H1 (cell line): ENCODE data around the gene NABP2. TPM values are rescaled to one million over a fixed set of nuclear protein-coding genes. Genes with fewer than 3 reads are reported as not detected.

Experiments
- CTCF ChIA-PET: fragments of 300-600 bp; sonication (Branson Sonifier 250); formaldehyde crosslinking; loops from one replicate; lab custom pipeline; 2021; ENCODE audit not compliant: partially characterized antibody; lab: Charles Lee
- POLR2A ChIA-PET: fragments of 300-600 bp; sonication (Branson Sonifier 250); formaldehyde crosslinking; loops from one replicate; lab custom pipeline; 2021; ENCODE audit warnings: inconsistent platforms; ENCODE audit not compliant: partially characterized antibody; lab: Charles Lee
- DNase-seq, 2 experiments: peaks; one replicate each; pipeline versions ENCODE4 v3.0.0 to v3.0.0-alpha.2; 2010 to 2022; ENCODE audit warnings: low spot score in 2 of 2, low read depth in 1 of 2, mixed read lengths in 1 of 2
- FAIRE-seq: peaks from 2 replicates; lab custom pipeline; 2011; peaks lifted over from hg19 to GRCh38; lab: Jason Lieb, UNC
- H2AFZ ChIP-seq: 2 replicates; pipeline ENCODE4 v1.8.1; 2012; ENCODE audit warnings: low read length, inconsistent platforms
- H2AK5ac ChIP-seq: 2 replicates; pipeline ENCODE4 v1.6.1; 2013; ENCODE audit warnings: low read depth, low read length
- H2BK120ac ChIP-seq: replicated peaks from 2 replicates; pipeline ENCODE3; 2013; ENCODE audit warnings: low read depth, low read length, inconsistent platforms
- H2BK12ac ChIP-seq: 2 replicates; pipeline ENCODE4 v1.6.1; 2013; ENCODE audit warnings: low read depth, low read length
- H2BK15ac ChIP-seq: 2 replicates; pipeline ENCODE4 v1.6.1; 2013; ENCODE audit warnings: low read length
- H2BK20ac ChIP-seq: 2 replicates; pipeline ENCODE4 v1.6.1; 2013; ENCODE audit warnings: low read length
- H2BK5ac ChIP-seq: 2 replicates; pipeline ENCODE4 v1.6.1; 2013; ENCODE audit warnings: low read depth, low read length
- H3K14ac ChIP-seq: 2 replicates; pipeline ENCODE4 v1.6.1; 2013; ENCODE audit warnings: inconsistent platforms; ENCODE audit not compliant: insufficient read length
- H3K18ac ChIP-seq: 2 replicates; pipeline ENCODE4 v1.6.1; 2013; ENCODE audit warnings: low read length; ENCODE audit errors: extremely low read depth
- H3K23ac ChIP-seq: 2 replicates; pipeline ENCODE4 v1.6.1; 2013; ENCODE audit warnings: inconsistent platforms; ENCODE audit not compliant: insufficient read length
- H3K23me2 ChIP-seq: 2 replicates; pipeline ENCODE4 v1.6.1; 2013; ENCODE audit warnings: low read depth, low read length
- H3K27ac ChIP-seq: 2 replicates; pipeline ENCODE4 v1.6.1; 2011; ENCODE audit warnings: low read depth, low read length, inconsistent platforms
- H3K27me3 ChIP-seq, 4 experiments: replicated peaks in 1 of 4; 1 replicate in 1 of 4; 2 replicates in 3 of 4; pipeline versions ENCODE4 v1.6.1 to v1.8.1; 2011 to 2013; ENCODE audit warnings: low read length in 3 of 4, mild to moderate bottlenecking in 3 of 4, inconsistent platforms in 2 of 4, mixed read lengths in 2 of 4, moderate library complexity in 1 of 4; ENCODE audit not compliant: control insufficient read depth in 3 of 4, insufficient read depth in 3 of 4; ENCODE audit errors: extremely low read depth in 1 of 4
- H3K36me3 ChIP-seq, 4 experiments: 2 replicates each; pipeline versions ENCODE4 v1.6.1 to v1.8.1; 2011 to 2013; ENCODE audit warnings: mild to moderate bottlenecking in 4 of 4, low read length in 3 of 4, moderate library complexity in 2 of 4, control low read depth in 1 of 4, inconsistent platforms in 1 of 4; ENCODE audit not compliant: insufficient read depth in 4 of 4, control insufficient read depth in 2 of 4
- H3K4ac ChIP-seq: replicated peaks from 2 replicates; pipeline ENCODE3; 2013; ENCODE audit warnings: low read length, low read depth, mixed read lengths, inconsistent platforms; ENCODE audit not compliant: insufficient read length
- H3K4me1 ChIP-seq, 4 experiments: replicated peaks in 1 of 4; 1 replicate in 1 of 4; 2 replicates in 3 of 4; pipeline versions ENCODE4 v1.6.1 to v1.8.1; 2011 to 2013; ENCODE audit warnings: low read length in 3 of 4, inconsistent platforms in 2 of 4, mixed read lengths in 1 of 4; ENCODE audit not compliant: insufficient read depth in 4 of 4, control insufficient read depth in 3 of 4
- H3K4me2 ChIP-seq, 2 experiments: 2 replicates each; pipeline versions ENCODE4 v1.6.1 to v1.8.1; 2011 to 2013; ENCODE audit warnings: low read depth in 2 of 2, low read length in 2 of 2, control low read depth in 1 of 2, inconsistent platforms in 1 of 2, mild to moderate bottlenecking in 1 of 2; ENCODE audit not compliant: insufficient read depth in 1 of 2
- H3K4me3 ChIP-seq, 4 experiments: fragments of 200-600, 300-600 bp in 1 of 4; sonication (generic), shearing (Covaris generic), sonication (Bioruptor Twin) in 1 of 4; 2 replicates each; pipeline versions ENCODE4 v1.5.1 to v1.8.1; 2011 to 2016; ENCODE audit warnings: low read length in 4 of 4, low read depth in 3 of 4, control low read depth in 2 of 4, inconsistent platforms in 2 of 4, mild to moderate bottlenecking in 2 of 4, mixed read lengths in 1 of 4, moderate library complexity in 1 of 4; ENCODE audit not compliant: insufficient read depth in 2 of 4; ENCODE audit errors: extremely low read depth in 1 of 4
- H3K56ac ChIP-seq: replicated peaks from 2 replicates; pipeline ENCODE3; 2013; ENCODE audit warnings: low read depth, mild to moderate bottlenecking, mixed read lengths, low read length, inconsistent platforms; ENCODE audit not compliant: insufficient read length
- H3K79me1 ChIP-seq: 2 replicates; pipeline ENCODE4 v1.6.1; 2013; ENCODE audit warnings: low read depth, low read length, control low read depth
- H3K79me2 ChIP-seq, 2 experiments: 2 replicates each; pipeline versions ENCODE4 v1.6.1 to v1.8.1; 2012 to 2013; ENCODE audit warnings: low read length in 2 of 2, mild to moderate bottlenecking in 2 of 2, inconsistent platforms in 1 of 2; ENCODE audit not compliant: insufficient read depth in 2 of 2, control insufficient read depth in 1 of 2
- H3K9ac ChIP-seq, 4 experiments: replicated peaks in 1 of 4; 1 replicate in 1 of 4; 2 replicates in 3 of 4; pipeline versions ENCODE4 v1.6.1 to v1.8.1; 2011 to 2013; ENCODE audit warnings: low read depth in 3 of 4, low read length in 3 of 4, control low read depth in 2 of 4, mild to moderate bottlenecking in 2 of 4, moderate library complexity in 2 of 4, inconsistent platforms in 1 of 4; ENCODE audit errors: extremely low read depth in 1 of 4
- H3K9me3 ChIP-seq, 2 experiments: 2 replicates each; pipeline versions ENCODE4 v1.6.1 to v1.8.1; 2012 to 2013; ENCODE audit warnings: mild to moderate bottlenecking in 2 of 2, moderate library complexity in 2 of 2, control low read depth in 1 of 2, inconsistent platforms in 1 of 2, low read depth in 1 of 2, low read length in 1 of 2, mixed read lengths in 1 of 2; ENCODE audit not compliant: insufficient read depth in 2 of 2
- H4K20me1 ChIP-seq, 2 experiments: replicated peaks in 1 of 2; 2 replicates each; pipeline versions ENCODE3 to v1.8.1; 2011 to 2013; ENCODE audit warnings: inconsistent platforms in 2 of 2, low read length in 2 of 2, mild to moderate bottlenecking in 1 of 2; ENCODE audit not compliant: insufficient read depth in 2 of 2, control insufficient read depth in 1 of 2
- H4K5ac ChIP-seq: 2 replicates; pipeline ENCODE4 v1.6.1; 2013; ENCODE audit warnings: low read length, low read depth, mixed read lengths, inconsistent platforms; ENCODE audit not compliant: insufficient read length
- H4K8ac ChIP-seq: 2 replicates; pipeline ENCODE4 v1.8.0; 2013; ENCODE audit warnings: mild to moderate bottlenecking, moderate library complexity, low read length, inconsistent platforms; ENCODE audit not compliant: insufficient read depth; ENCODE audit errors: extremely low read depth
- H4K91ac ChIP-seq: replicated peaks from 2 replicates; pipeline ENCODE3; 2013; ENCODE audit warnings: low read length, mixed read lengths, inconsistent platforms; ENCODE audit not compliant: insufficient read length
- ASH2L ChIP-seq: fragments of 200-600, 300-600 bp; sonication (generic); IDR thresholded peaks from one replicate; pipeline ENCODE4 v1.7.1; 2017; ENCODE audit warnings: low read length
- CBX5 ChIP-seq: fragments of 300-800, 300-1000 bp; sonication (generic); IDR thresholded peaks from 2 replicates; pipeline ENCODE4 v1.7.1; 2016; ENCODE audit warnings: antibody characterized with exemption, low read length, low read depth
- NANOG ChIP-seq: IDR thresholded peaks from 2 replicates; pipeline ENCODE4 v1.6.1; 2011; ENCODE audit warnings: low read length, low read depth, mild to moderate bottlenecking, inconsistent platforms; ENCODE audit not compliant: insufficient read depth, poor library complexity, severe bottlenecking
- SIN3A ChIP-seq, 2 experiments: IDR thresholded peaks in 1 of 2; conservative IDR thresholded peaks in 1 of 2; 2 replicates each; pipeline ENCODE4 v1.6.1; 2011 to 2012; ENCODE audit warnings: low read length in 2 of 2, improper control_type of control experiment in 1 of 2, low read depth in 1 of 2, mild to moderate bottlenecking in 1 of 2
- SP1 ChIP-seq: IDR thresholded peaks from 2 replicates; pipeline ENCODE4 v1.6.1; 2011; ENCODE audit warnings: low read depth, low read length
- SRF ChIP-seq: IDR thresholded peaks from 2 replicates; pipeline ENCODE4 v1.6.1; 2011; ENCODE audit warnings: mild to moderate bottlenecking, low read depth, low read length, moderate library complexity
- TBP ChIP-seq: IDR thresholded peaks from 2 replicates; pipeline ENCODE4 v1.6.1; 2011; ENCODE audit warnings: low read depth, low read length, improper control_type of control experiment
- WGBS, 2 experiments: shearing (Covaris generic) in 1 of 2; methylation state at CpG; one replicate each; pipeline versions ENCODE4 v1.1.6 to v1.1.7; 2013 to 2015; ENCODE audit warnings: low lambda C conversion rate in 2 of 2, mixed read lengths in 2 of 2, inconsistent platforms in 1 of 2, low coverage in 1 of 2, missing lambda C conversion rate in 1 of 2; ENCODE audit not compliant: insufficient replicate concordance in 2 of 2, insufficient coverage in 1 of 2, insufficient read length in 1 of 2; ENCODE audit errors: extremely low coverage in 1 of 2, missing lambda C conversion rate in 1 of 2; 5-methylcytosine and 5-hydroxymethylcytosine counted together
- polyA plus RNA-seq, 7 experiments: library from polyadenylated mRNA; depleted of rRNA in 3 of 7; stranded (reverse) in 5 of 7; unstranded in 2 of 7; fragments of >200 nt in 5 of 7; fragments of 200-250 nt in 2 of 7; gene quantifications; 1 replicate in 5 of 7; 2 replicates in 1 of 7; 4 replicates in 1 of 7; pipeline versions ENCODE4 v1.2.1 to v1.2.3, GENCODE V29; 2011 to 2013; ENCODE audit warnings: missing spikeins in 2 of 7, mixed read lengths in 2 of 7
- total RNA-seq: library from RNA; stranded (reverse); fragmentation: NEBNext Ultra II Directional; extraction: Animal tissue kit (Norgen Biotek cat#: 25700); gene quantifications from 2 replicates; pipeline ENCODE4 v1.2.1, GENCODE V29; 2021
- TF ChIP-seq, protein P1 (sequence below): IDR thresholded peaks from 2 replicates; pipeline ENCODE4 v1.6.1; 2012; ENCODE audit warnings: inconsistent platforms
- TF ChIP-seq, protein P2 (sequence below): IDR thresholded peaks from 2 replicates; pipeline ENCODE4 v1.6.1; 2012; ENCODE audit warnings: low read length, inconsistent platforms

Gene NABP2
- total and polyA plus RNA-seq, 2 of the 8 experiments (the other 6 are each of a cell fraction or from before 2014, with no cell fraction given), result 58.1 to 67.5 TPM

DNA sequence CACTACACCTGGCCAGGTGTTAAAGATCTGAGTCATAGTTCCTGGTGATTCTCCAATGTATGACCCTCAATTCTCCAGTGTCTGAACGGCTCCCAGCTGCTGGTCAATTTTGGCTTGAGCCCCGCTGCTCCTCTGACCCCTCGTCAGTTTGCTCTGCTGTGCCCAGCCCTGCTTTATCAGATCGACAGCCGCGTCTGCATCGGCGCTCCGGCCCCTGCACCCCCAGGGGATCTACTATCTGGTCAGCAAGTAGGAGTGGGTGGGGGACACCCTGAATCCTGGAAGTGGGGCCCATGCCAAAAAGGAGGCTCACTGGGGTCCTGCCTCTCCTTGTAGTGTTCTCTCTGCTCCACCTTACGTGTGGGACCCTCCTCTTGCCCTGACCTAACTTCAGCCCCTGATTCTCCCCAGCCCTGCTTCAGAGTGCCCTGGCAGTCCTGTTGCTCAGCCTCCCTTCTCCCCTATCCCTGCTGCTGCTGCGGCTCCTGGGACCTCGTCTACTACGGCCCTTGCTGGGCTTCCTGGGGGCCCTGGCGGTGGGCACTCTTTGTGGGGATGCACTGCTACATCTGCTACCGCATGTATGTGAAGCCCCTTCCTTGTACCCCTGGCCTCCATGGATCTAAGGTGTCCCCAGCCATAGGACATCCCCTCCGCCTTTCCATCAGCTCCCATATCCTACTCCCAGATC, 10.7 kb downstream of the NABP2 start:
- peaks cover 0 to 10% (median 2%) of the 10 kb centered on the region in 4 experiments; a peak in 4 of 7 replicates for H3K4me1 ChIP-seq
- no peak overlapping the region for H4K5ac ChIP-seq
- TF ChIP-seq SRF (no peak), SIN3A (conservative IDR thresholded peaks at IDR 0.05 in 1 of 2, IDR thresholded peaks at IDR 0.05 in 1 of 2; ENCODE audit: low read depth in 1 of 2, low read length in 2 of 2) (no peak), CBX5 (no peak), ASH2L (no peak), TBP (no peak), SP1 (no peak), NANOG (no peak)
- TF ChIP-seq, protein P1, sequence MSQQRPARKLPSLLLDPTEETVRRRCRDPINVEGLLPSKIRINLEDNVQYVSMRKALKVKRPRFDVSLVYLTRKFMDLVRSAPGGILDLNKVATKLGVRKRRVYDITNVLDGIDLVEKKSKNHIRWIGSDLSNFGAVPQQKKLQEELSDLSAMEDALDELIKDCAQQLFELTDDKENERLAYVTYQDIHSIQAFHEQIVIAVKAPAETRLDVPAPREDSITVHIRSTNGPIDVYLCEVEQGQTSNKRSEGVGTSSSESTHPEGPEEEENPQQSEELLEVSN, result no peak
- TF ChIP-seq, protein P2, sequence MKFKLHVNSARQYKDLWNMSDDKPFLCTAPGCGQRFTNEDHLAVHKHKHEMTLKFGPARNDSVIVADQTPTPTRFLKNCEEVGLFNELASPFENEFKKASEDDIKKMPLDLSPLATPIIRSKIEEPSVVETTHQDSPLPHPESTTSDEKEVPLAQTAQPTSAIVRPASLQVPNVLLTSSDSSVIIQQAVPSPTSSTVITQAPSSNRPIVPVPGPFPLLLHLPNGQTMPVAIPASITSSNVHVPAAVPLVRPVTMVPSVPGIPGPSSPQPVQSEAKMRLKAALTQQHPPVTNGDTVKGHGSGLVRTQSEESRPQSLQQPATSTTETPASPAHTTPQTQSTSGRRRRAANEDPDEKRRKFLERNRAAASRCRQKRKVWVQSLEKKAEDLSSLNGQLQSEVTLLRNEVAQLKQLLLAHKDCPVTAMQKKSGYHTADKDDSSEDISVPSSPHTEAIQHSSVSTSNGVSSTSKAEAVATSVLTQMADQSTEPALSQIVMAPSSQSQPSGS, result no peak

More for the DNA sequence above, 10.7 kb downstream of the NABP2 start:
- Histone ChIP-seq H3K23ac (no peak overlapping the region), H3K9me3 (no peaks in the 10 kb centered on the region), H3K79me1 (no peaks in the 10 kb centered on the region), H3K18ac (no peak overlapping the region), H2BK5ac (no peak overlapping the region), H3K23me2 (no peaks in the 10 kb centered on the region), H4K91ac (no peak overlapping the region), H3K4ac (no peak overlapping the region), H3K4me3 (no peak overlapping the region), H2AK5ac (no peak overlapping the region), H2AFZ (no peak overlapping the region), H3K4me2 (no peak overlapping the region), H3K27me3 (0 out of 7 replicates have a peak, but pooled peaks cover 0 to 2% (median 0%) of the 10 kb centered on the region in 4 experiments), H3K79me2 (no peaks in the 10 kb centered on the region), H2BK20ac (no peak overlapping the region), H3K36me3 (no peaks in the 10 kb centered on the region), H4K20me1 (peaks cover 0 to 3% of the 10 kb centered on the region in 2 experiments), H4K8ac (no peak overlapping the region; the same call in 1 of the 2 replicates), H2BK120ac (no peak overlapping the region), H2BK12ac (no peak overlapping the region), H3K9ac (no peak overlapping the region), H3K14ac (no peak overlapping the region), H3K27ac (no peak overlapping the region), H2BK15ac (no peak overlapping the region), H3K56ac (no peak overlapping the region)
- ChIA-PET POLR2A (interaction anchor here (1.2 to 8.6 kb wide), 7 partner anchors 10 to 131 kb away, joined by 5 to 65 read pairs (median 9); partner anchors contain the start of genes COQ10A, MYL6, PA2G4 and RNF41), CTCF (interaction anchor here (0.6 to 10.5 kb wide), 10 partner anchors 12 to 41 kb away, joined by 3 to 72 read pairs (median 7); partner anchors contain the start of genes ANKRD52 and RNF41)
- 90% methylated on average over 16 of the region's 16 CpGs; no CpG with 5 or more reads in 1 of the 2 experiments for WGBS, 2 experiments
- no peak for FAIRE-seq
- DNase-seq, result no peak
